Mesenchymal stem cell (in vitro differentiated cells and primary cell): ENCODE measurements around the gene VWA3B.

Source experiments
- DNase-seq: peaks from one replicate; pipeline ENCODE4 v3.0.0-alpha.2; 2013
- H2AFZ ChIP-seq: one replicate; pipeline ENCODE4 v1.6.1; 2013; ENCODE audit warnings: low read depth, mild to moderate bottlenecking, control low read depth, inconsistent platforms, low read length, moderate library complexity
- H2AK5ac ChIP-seq: 2 replicates; pipeline ENCODE4 v1.6.1; 2013; ENCODE audit warnings: low read length, moderate library complexity, mild to moderate bottlenecking, inconsistent platforms; ENCODE audit not compliant: severe bottlenecking
- H2BK120ac ChIP-seq: one replicate; pipeline ENCODE4 v1.6.1; 2013; ENCODE audit warnings: low read depth, mild to moderate bottlenecking, inconsistent platforms, low read length, moderate library complexity
- H2BK12ac ChIP-seq, 2 experiments: one replicate each; pipeline ENCODE4 v1.6.1; 2013; ENCODE audit warnings: inconsistent platforms in 2 of 2, low read length in 2 of 2, mild to moderate bottlenecking in 2 of 2, moderate library complexity in 2 of 2, control low read depth in 1 of 2
- H2BK15ac ChIP-seq: one replicate; pipeline ENCODE4 v1.6.1; 2013; ENCODE audit warnings: mild to moderate bottlenecking, low read depth, inconsistent platforms; ENCODE audit not compliant: poor library complexity, severe bottlenecking
- H2BK5ac ChIP-seq: 2 replicates; pipeline ENCODE4 v1.6.1; 2013; ENCODE audit warnings: low read depth, mild to moderate bottlenecking, low read length, control low read depth, inconsistent platforms; ENCODE audit not compliant: poor library complexity, severe bottlenecking
- H3K14ac ChIP-seq, 2 experiments: one replicate each; pipeline ENCODE4 v1.6.1; 2013; ENCODE audit warnings: inconsistent platforms in 2 of 2, low read length in 2 of 2, control low read depth in 1 of 2, mild to moderate bottlenecking in 1 of 2, moderate library complexity in 1 of 2
- H3K18ac ChIP-seq, 2 experiments: one replicate each; pipeline ENCODE4 v1.6.1; 2013; ENCODE audit warnings: inconsistent platforms in 2 of 2, low read length in 2 of 2, control low read depth in 1 of 2, low read depth in 1 of 2, mild to moderate bottlenecking in 1 of 2
- H3K23ac ChIP-seq, 2 experiments: one replicate each; pipeline ENCODE4 v1.6.1; 2013; ENCODE audit warnings: inconsistent platforms in 2 of 2, low read length in 2 of 2, mild to moderate bottlenecking in 2 of 2, moderate library complexity in 2 of 2, control low read depth in 1 of 2
- H3K27ac ChIP-seq: 2 replicates; pipeline ENCODE4 v1.5.1; 2013; ENCODE audit warnings: mild to moderate bottlenecking, moderate library complexity, low read length, control low read depth, inconsistent platforms; ENCODE audit not compliant: poor library complexity, severe bottlenecking
- H3K27me3 ChIP-seq, 2 experiments: 2 replicates each; pipeline versions ENCODE4 v1.6.1 to v1.7.0; 2013; ENCODE audit warnings: low read length in 2 of 2, mild to moderate bottlenecking in 2 of 2, moderate library complexity in 2 of 2, control low read depth in 1 of 2, inconsistent platforms in 1 of 2; ENCODE audit not compliant: control insufficient read depth in 1 of 2, insufficient read depth in 1 of 2
- H3K36me3 ChIP-seq, 2 experiments: 2 replicates each; pipeline versions ENCODE4 v1.6.1 to v1.7.0; 2013; ENCODE audit warnings: low read length in 2 of 2, control low read depth in 1 of 2, inconsistent platforms in 1 of 2, low read depth in 1 of 2, mild to moderate bottlenecking in 1 of 2; ENCODE audit not compliant: insufficient read depth in 2 of 2, control insufficient read depth in 1 of 2
- H3K4ac ChIP-seq, 2 experiments: one replicate each; pipeline ENCODE4 v1.6.1; 2013; ENCODE audit warnings: inconsistent platforms in 2 of 2, low read length in 2 of 2, mild to moderate bottlenecking in 2 of 2, moderate library complexity in 2 of 2, control low read depth in 1 of 2, low read depth in 1 of 2
- H3K4me1 ChIP-seq: 2 replicates; pipeline ENCODE4 v1.6.1; 2013; ENCODE audit warnings: low read depth, low read length, control low read depth; ENCODE audit not compliant: control insufficient read depth, insufficient read depth
- H3K4me2 ChIP-seq: 2 replicates; pipeline ENCODE4 v1.6.1; 2013; ENCODE audit warnings: low read length, mild to moderate bottlenecking, inconsistent platforms; ENCODE audit not compliant: poor library complexity, severe bottlenecking
- H3K4me3 ChIP-seq, 2 experiments: 2 replicates each; pipeline versions ENCODE4 v1.5.1 to v1.7.0; 2013; ENCODE audit warnings: low read length in 2 of 2, mild to moderate bottlenecking in 2 of 2, control low read depth in 1 of 2, low read depth in 1 of 2; ENCODE audit not compliant: insufficient read depth in 1 of 2
- H3K79me1 ChIP-seq: replicated peaks from 2 replicates; pipeline ENCODE4 v1.6.1; 2013; ENCODE audit warnings: mild to moderate bottlenecking, control low read depth, low read length, inconsistent platforms; ENCODE audit not compliant: poor library complexity, severe bottlenecking
- H3K9ac ChIP-seq: 2 replicates; pipeline ENCODE4 v1.7.0; 2013; ENCODE audit warnings: mild to moderate bottlenecking, low read length, moderate library complexity
- H3K9me3 ChIP-seq: 2 replicates; pipeline ENCODE4 v1.7.0; 2013; ENCODE audit warnings: mild to moderate bottlenecking, low read length; ENCODE audit not compliant: control insufficient read depth
- H4K8ac ChIP-seq: one replicate; pipeline ENCODE4 v1.6.1; 2013; ENCODE audit warnings: inconsistent platforms, mild to moderate bottlenecking, low read length, moderate library complexity
- H4K91ac ChIP-seq: one replicate; pipeline ENCODE4 v1.6.1; 2013; ENCODE audit warnings: mild to moderate bottlenecking, low read length, inconsistent platforms
- WGBS: methylation state at CpG from one replicate; pipeline ENCODE4 v1.1.7; 2013; ENCODE audit warnings: mixed read lengths; 5-methylcytosine and 5-hydroxymethylcytosine counted together

The VWA3B gene

GRCh38 chr2:98295721-98296414 is 208.9 kb downstream of the VWA3B start:
- H3K79me1 ChIP-seq = no peaks in the 10 kb centered on the region
- no peak overlapping the region for H2BK15ac ChIP-seq
- peaks cover 17 to 37% of the 10 kb centered on the region in 2 experiments for H3K27me3 ChIP-seq
- no peaks in the 10 kb centered on the region for H3K36me3 ChIP-seq
- H2BK12ac ChIP-seq = no peak overlapping the region
- no peak overlapping the region for H3K27ac ChIP-seq
- peaks cover 1% of the 10 kb centered on the region for H3K4me1 ChIP-seq
- no peak overlapping the region for H3K4me2 ChIP-seq
- WGBS = 97% methylated on average over 7 of the region's 9 CpGs
- H3K23ac ChIP-seq = no peak overlapping the region
- no peak overlapping the region for H3K9ac ChIP-seq
- no peak for DNase-seq
- no peak overlapping the region for H3K4me3 ChIP-seq
- H2AK5ac ChIP-seq = no peak overlapping the region
- peak overlapping the region; percentile 31 for H2AFZ ChIP-seq
- no peak overlapping the region for H3K18ac ChIP-seq
- H4K8ac ChIP-seq = no peak overlapping the region
- no peak overlapping the region for H4K91ac ChIP-seq
- H2BK5ac ChIP-seq = no peak overlapping the region
- no peak overlapping the region for H2BK120ac ChIP-seq
- H3K4ac ChIP-seq = no peak overlapping the region
- no peaks in the 10 kb centered on the region for H3K9me3 ChIP-seq
- H3K14ac ChIP-seq = no peak overlapping the region

GRCh38 chr2:98296440-98296839 is 209.5 kb downstream of the VWA3B start:
- DNase-seq = no peak
- 88% methylated on average over 6 of the region's 7 CpGs for WGBS
- H2AFZ ChIP-seq = no peak overlapping the region

GRCh38 chr2:98297817-98298682 is 211.1 kb downstream of the VWA3B start:
- no peaks in the 10 kb centered on the region for H3K36me3 ChIP-seq
- H2BK120ac ChIP-seq = no peak overlapping the region
- H3K4me3 ChIP-seq = no peak overlapping the region
- no peak overlapping the region for H4K8ac ChIP-seq
- H2AFZ ChIP-seq = no peak overlapping the region
- no peak overlapping the region for H3K18ac ChIP-seq
- no peak overlapping the region for H4K91ac ChIP-seq
- H2BK5ac ChIP-seq = no peak overlapping the region
- DNase-seq = no peak
- H3K79me1 ChIP-seq = no peaks in the 10 kb centered on the region
- H3K14ac ChIP-seq = no peak overlapping the region
- H3K9me3 ChIP-seq = no peaks in the 10 kb centered on the region
- H2BK12ac ChIP-seq = no peak overlapping the region
- H3K4me1 ChIP-seq = peaks cover 1% of the 10 kb centered on the region
- no peak overlapping the region for H2AK5ac ChIP-seq
- H3K27ac ChIP-seq = no peak overlapping the region
- peaks cover 20 to 54% of the 10 kb centered on the region in 2 experiments for H3K27me3 ChIP-seq
- no peak overlapping the region for H3K9ac ChIP-seq
- H3K4ac ChIP-seq = no peak overlapping the region
- H3K23ac ChIP-seq = no peak overlapping the region
- WGBS = 79% methylated on average over 12 of the region's 12 CpGs
- H2BK15ac ChIP-seq = no peak overlapping the region
- H3K4me2 ChIP-seq = no peak overlapping the region

More at GRCh38 chr2:98296440-98296839, 209.5 kb downstream of the VWA3B start:
- Histone ChIP-seq H4K8ac (no peak overlapping the region), H3K4me1 (peaks cover 1% of the 10 kb centered on the region), H3K4ac (no peak overlapping the region), H3K4me2 (no peak overlapping the region), H4K91ac (no peak overlapping the region), H2BK5ac (no peak overlapping the region), H3K18ac (no peak overlapping the region), H3K27ac (no peak overlapping the region), H3K4me3 (no peak overlapping the region), H3K23ac (no peak overlapping the region), H2BK12ac (no peak overlapping the region), H3K9me3 (no peaks in the 10 kb centered on the region), H3K14ac (no peak overlapping the region), H3K79me1 (no peaks in the 10 kb centered on the region), H3K9ac (no peak overlapping the region), H2BK120ac (no peak overlapping the region), H3K27me3 (peaks cover 17 to 42% of the 10 kb centered on the region in 2 experiments), H2BK15ac (no peak overlapping the region), H3K36me3 (no peaks in the 10 kb centered on the region), H2AK5ac (no peak overlapping the region)

GRCh38 chr2:98298683-98299164 is 211.8 kb downstream of the VWA3B start:
- Histone ChIP-seq H3K36me3 (no peaks in the 10 kb centered on the region), H3K4me3 (no peak overlapping the region), H2AFZ (no peak overlapping the region), H3K4me1 (peaks cover 1% of the 10 kb centered on the region), H4K8ac (no peak overlapping the region), H3K9me3 (no peaks in the 10 kb centered on the region), H3K79me1 (no peaks in the 10 kb centered on the region), H2BK12ac (no peak overlapping the region), H3K4me2 (no peak overlapping the region), H4K91ac (no peak overlapping the region), H3K18ac (no peak overlapping the region), H3K4ac (no peak overlapping the region), H3K27me3 (peaks cover 20 to 54% of the 10 kb centered on the region in 2 experiments), H2BK15ac (no peak overlapping the region), H2AK5ac (no peak overlapping the region), H3K23ac (no peak overlapping the region), H2BK120ac (no peak overlapping the region), H2BK5ac (no peak overlapping the region), H3K14ac (no peak overlapping the region), H3K27ac (no peak overlapping the region), H3K9ac (no peak overlapping the region)
- 69% methylated on average over 6 of the region's 6 CpGs for WGBS
- no peak for DNase-seq
